GM21737 (cell line): Measurements from ENCODE around the gene XBP1.
"Not testable (repeated sequence)": the region's sequence is repeated elsewhere in the genome, so short reads cannot be mapped to it uniquely, and the experiment has no call there.

Source experiments
- ATAC-seq: cut with Tn5 transposase; IDR thresholded peaks from one replicate; pipeline ENCODE4 v1.9.1; 2021; ENCODE audit warnings: mild to moderate bottlenecking, moderate library complexity; ENCODE audit not compliant: unreplicated experiment

The XBP1 gene

GRCh38 chr22:28754512-28754911, 45.9 kb downstream of the XBP1 start:
- ATAC-seq: not testable (repeated sequence)

- ATAC-seq: no peak
Observed at GRCh38 chr22:28750471-28750881, 49.9 kb downstream of the XBP1 start.
